HepG2 (cell line): ENCODE data around the gene TSC22D2. TPM values are rescaled to one million over a fixed set of nuclear protein-coding genes. Genes with fewer than 3 reads are reported as not detected.

ENCODE experiments used
- ATAC-seq: fragments of 200-7000 bp; cut with Tn5 transposase; 3 replicates; pipeline ENCODE4 v1.9.1; 2020; ENCODE audit warnings: mild to moderate bottlenecking, moderate library complexity
- BruUV-seq: library from RNA; stranded (reverse); fragments of 400-500 nt; replicated peaks from 2 replicates; lab custom pipeline; 2021; lab: Mats Ljungman, UMichigan
- CTCF ChIA-PET: fragments of 300-600 bp; formaldehyde crosslinking; extraction: SDS; loops from one replicate; lab custom pipeline; 2021; ENCODE audit warnings: low total read pairs, inconsistent platforms, low intra/inter-chr PET ratio; lab: Yijun Ruan, JAX
- POLR2A ChIA-PET: fragments of 350-600 bp; sonication (Branson Sonifier 250); formaldehyde crosslinking; loops from one replicate; lab custom pipeline; 2020; ENCODE audit warnings: antibody characterized with exemption, inconsistent platforms; lab: Yijun Ruan, JAX
- DNase-seq: peaks from one replicate; pipeline ENCODE4 v3.0.0-alpha.2; 2015; ENCODE audit warnings: low spot score
- FAIRE-seq: peaks from 3 replicates; lab custom pipeline; 2011; peaks lifted over from hg19 to GRCh38; lab: Jason Lieb, UNC
- H2AFZ ChIP-seq: one replicate; pipeline ENCODE4 v1.6.1; 2011; ENCODE audit warnings: low read length, inconsistent platforms
- H3K27ac ChIP-seq: fragments of 300-600 bp; 3 replicates; pipeline ENCODE4 v1.8.0; 2011; ENCODE audit warnings: mixed run types, mild to moderate bottlenecking, mixed read lengths, low read length, inconsistent platforms; ENCODE audit not compliant: insufficient read depth; ENCODE audit errors: extremely low read length
- H3K27me3 ChIP-seq, 2 experiments: fragments of 200-600 bp in 1 of 2; 2 replicates in 1 of 2; 3 replicates in 1 of 2; pipeline versions ENCODE4 v1.6.0 to v1.8.0; 2011; ENCODE audit warnings: low read length in 2 of 2, mild to moderate bottlenecking in 2 of 2, moderate library complexity in 2 of 2, inconsistent platforms in 1 of 2; ENCODE audit not compliant: insufficient read depth in 2 of 2, control insufficient read depth in 1 of 2
- H3K36me3 ChIP-seq, 2 experiments: fragments of 200-600 bp in 1 of 2; replicated peaks in 1 of 2; 2 replicates in 1 of 2; 3 replicates in 1 of 2; pipeline versions ENCODE4 v1.5.1 to v1.8.0; 2011; ENCODE audit warnings: low read length in 2 of 2, inconsistent platforms in 1 of 2; ENCODE audit not compliant: insufficient read depth in 2 of 2, control insufficient read depth in 1 of 2
- H3K4me1 ChIP-seq: 2 replicates; pipeline ENCODE4 v1.5.1; 2012; ENCODE audit warnings: low read length, inconsistent platforms; ENCODE audit not compliant: insufficient read depth
- H3K4me2 ChIP-seq: 2 replicates; pipeline ENCODE4 v1.6.0; 2011; ENCODE audit warnings: low read depth, low read length, inconsistent platforms
- H3K4me3 ChIP-seq, 3 experiments: fragments of 200-600 bp in 1 of 3; sonication (generic), shearing (Covaris generic) in 1 of 3; replicated peaks in 1 of 3; 2 replicates each; pipeline ENCODE4 v1.5.1; 2011 to 2016; ENCODE audit warnings: low read length in 3 of 3, inconsistent platforms in 2 of 3, low read depth in 2 of 3, mild to moderate bottlenecking in 2 of 3, control low read depth in 1 of 3, mixed read lengths in 1 of 3; ENCODE audit not compliant: insufficient read depth in 1 of 3
- H3K79me2 ChIP-seq: one replicate; pipeline ENCODE4 v1.6.1; 2011; ENCODE audit warnings: low read length, inconsistent platforms; ENCODE audit not compliant: insufficient read depth
- H3K9ac ChIP-seq: 2 replicates; pipeline ENCODE4 v1.6.0; 2011; ENCODE audit warnings: mild to moderate bottlenecking, low read depth, low read length, inconsistent platforms; ENCODE audit not compliant: insufficient read depth
- H3K9me3 ChIP-seq: 2 replicates; pipeline ENCODE4 v1.5.1; 2012; ENCODE audit warnings: mild to moderate bottlenecking, low read length
- H4K20me1 ChIP-seq: 2 replicates; pipeline ENCODE4 v1.6.0; 2011; ENCODE audit warnings: inconsistent platforms, mild to moderate bottlenecking, low read length, moderate library complexity; ENCODE audit not compliant: insufficient read depth
- ARNTL ChIP-seq: sonication (generic); formaldehyde crosslinking; IDR thresholded peaks from 2 replicates; pipeline ENCODE4 v1.4.0; 2020; ENCODE audit warnings: mild to moderate bottlenecking, missing genetic modification reagents
- CENPX ChIP-seq: sonication (generic); formaldehyde crosslinking; IDR thresholded peaks from 2 replicates; pipeline ENCODE4 v1.9.0; 2021; ENCODE audit warnings: mild to moderate bottlenecking, missing genetic modification reagents, moderate library complexity
- CREB3 ChIP-seq: sonication (generic); formaldehyde crosslinking; IDR thresholded peaks from 2 replicates; pipeline ENCODE4 v1.5.0; 2020; ENCODE audit warnings: missing genetic modification reagents
- GATAD1 ChIP-seq: IDR thresholded peaks from 2 replicates; pipeline ENCODE4 v1.6.1; 2016; ENCODE audit warnings: missing genetic modification reagents, missing compliant biosample characterization
- GRHL1 ChIP-seq: sonication (generic); formaldehyde crosslinking; conservative IDR thresholded peaks from 2 replicates; pipeline ENCODE4 v1.8.0; 2022; ENCODE audit warnings: missing genetic modification reagents
- POLR2G ChIP-seq: fragments of 200-400 bp; formaldehyde crosslinking; IDR thresholded peaks from 2 replicates; pipeline ENCODE4 v1.6.1; 2018; ENCODE audit warnings: mild to moderate bottlenecking, low read depth, low read length, moderate library complexity
- SNRNP70 ChIP-seq: fragments of 200-400 bp; formaldehyde crosslinking; IDR thresholded peaks from 2 replicates; pipeline ENCODE4 v1.6.1; 2017; ENCODE audit warnings: mild to moderate bottlenecking, low read depth, low read length, moderate library complexity
- SOX6 ChIP-seq, 2 experiments: fragments of 450-650 bp in 1 of 2; sonication (generic) in 1 of 2; formaldehyde crosslinking in 1 of 2; IDR thresholded peaks; 2 replicates each; pipeline versions ENCODE4 v1.4.0 to v1.6.1; 2017 to 2020; ENCODE audit warnings: antibody characterized with exemption in 1 of 2, mild to moderate bottlenecking in 1 of 2, missing genetic modification reagents in 1 of 2
- ZNF550 ChIP-seq: sonication (generic); formaldehyde crosslinking; IDR thresholded peaks from 2 replicates; pipeline ENCODE4 v1.4.0; 2020; ENCODE audit warnings: mild to moderate bottlenecking, missing genetic modification reagents, borderline replicate concordance
- ZNF709 ChIP-seq: sonication (generic); formaldehyde crosslinking; IDR thresholded peaks from 2 replicates; pipeline ENCODE4 v1.5.0; 2020; ENCODE audit warnings: mild to moderate bottlenecking, missing genetic modification reagents
- ZNF792 ChIP-seq: IDR thresholded peaks from 2 replicates; pipeline ENCODE4 v1.6.1; 2016
- ZSCAN30 ChIP-seq: sonication (generic); formaldehyde crosslinking; IDR thresholded peaks from 2 replicates; pipeline ENCODE4 v1.5.0; 2020; ENCODE audit warnings: mild to moderate bottlenecking, missing genetic modification reagents
- WGBS: methylation state at CpG from one replicate; pipeline ENCODE4 v1.1.6; 2017; ENCODE audit warnings: low lambda C conversion rate; 5-methylcytosine and 5-hydroxymethylcytosine counted together
- in situ Hi-C: cut with HindIII; loops from 2 replicates; pipeline ENCODE4 v1.10.0; 2017; ENCODE audit warnings: low pct_unique_long_range_greater_than_20kb; ENCODE audit not compliant: extremely low pct_ligation_motif_present
- intact Hi-C: fragments of 100-400 bp; cut with micrococcal nuclease; formaldehyde crosslinking; loops from one replicate; pipeline ENCODE4 v1.10.0; 2022; ENCODE audit not compliant: unreplicated experiment
- polyA plus RNA-seq, 8 experiments: library from polyadenylated mRNA; depleted of rRNA in 3 of 8; stranded (reverse) in 7 of 8; unstranded in 1 of 8; fragments of >200 nt; fragmentation: Illumina TruSeq in 4 of 8; extraction: Trizol in 4 of 8; gene quantifications; 2 replicates each; pipeline versions ENCODE4 v1.2.1 to v1.2.3, GENCODE V29; 2011 to 2016; ENCODE audit warnings: low read depth in 4 of 8, missing spikeins in 1 of 8, mixed read lengths in 1 of 8; ENCODE audit not compliant: insufficient read depth in 1 of 8
- total RNA-seq, 5 experiments: library from RNA; depleted of rRNA; stranded (reverse); fragments of >200 nt; fragmentation: Illumina TruSeq; extraction: Trizol; gene quantifications; 2 replicates each; pipeline ENCODE4 v1.2.3, GENCODE V29; 2016; ENCODE audit warnings: low read depth in 1 of 5
- TF ChIP-seq, protein P1 (sequence below): IDR thresholded peaks from 2 replicates; pipeline ENCODE4 v1.6.1; 2016; ENCODE audit warnings: low read depth, missing genetic modification reagents, missing compliant biosample characterization
- TF ChIP-seq, protein P2 (sequence below): IDR thresholded peaks from 2 replicates; pipeline ENCODE4 v1.6.1; 2012; ENCODE audit warnings: low read depth, low read length, improper control_type of control experiment

The TSC22D2 gene
- total and polyA plus RNA-seq, 2 of the 13 experiments (the other 11 are each of a cell fraction or from before 2014, with no cell fraction given): 4.6 to 8.2 TPM

- no peak for ATAC-seq
- DNase-seq: no peak
- no peak for FAIRE-seq
- intact Hi-C loops: loop anchor here (10.0 kb wide), 1 partner anchor 484 kb away; no protein-coding TSS in a partner anchor
- Histone ChIP-seq H3K4me3 (no peak overlapping the region), H3K9ac (no peak overlapping the region), H3K4me2 (no peak overlapping the region), H4K20me1 (peaks cover 23% of the 10 kb centered on the region), H3K27ac (no peak overlapping the region), H3K27me3 (no peaks in the 10 kb centered on the region), H3K79me2 (peaks cover 82% of the 10 kb centered on the region), H3K4me1 (peaks cover 35% of the 10 kb centered on the region), H3K9me3 (no peaks in the 10 kb centered on the region), H2AFZ (no peak overlapping the region), H3K36me3 (0 out of 5 replicates have a peak, but pooled peaks cover 1 to 12% of the 10 kb centered on the region in 2 experiments)
- CTCF ChIA-PET: no interaction called here
- in situ Hi-C loops: no loop called here
- no TSS peak for BruUV-seq
- POLR2A ChIA-PET: interaction anchor here (1.5 kb wide), 1 partner anchor 10 kb away, joined by 3 read pairs; no protein-coding TSS in a partner anchor
- WGBS: 77% methylated on average over 1 of the region's 1 CpG
- no peak for TF ChIP-seq ZNF709
- TF ChIP-seq ZNF550 (CRISPR knock-in tag): no peak
- no peak for TF ChIP-seq GRHL1 (CRISPR knock-in tag)
- no peak for TF ChIP-seq SNRNP70
- no peak for TF ChIP-seq CENPX (CRISPR knock-in tag)
- no peak for TF ChIP-seq ZNF792 (CRISPR knock-in tag)
- TF ChIP-seq CREB3: no peak
- TF ChIP-seq, protein P1, sequence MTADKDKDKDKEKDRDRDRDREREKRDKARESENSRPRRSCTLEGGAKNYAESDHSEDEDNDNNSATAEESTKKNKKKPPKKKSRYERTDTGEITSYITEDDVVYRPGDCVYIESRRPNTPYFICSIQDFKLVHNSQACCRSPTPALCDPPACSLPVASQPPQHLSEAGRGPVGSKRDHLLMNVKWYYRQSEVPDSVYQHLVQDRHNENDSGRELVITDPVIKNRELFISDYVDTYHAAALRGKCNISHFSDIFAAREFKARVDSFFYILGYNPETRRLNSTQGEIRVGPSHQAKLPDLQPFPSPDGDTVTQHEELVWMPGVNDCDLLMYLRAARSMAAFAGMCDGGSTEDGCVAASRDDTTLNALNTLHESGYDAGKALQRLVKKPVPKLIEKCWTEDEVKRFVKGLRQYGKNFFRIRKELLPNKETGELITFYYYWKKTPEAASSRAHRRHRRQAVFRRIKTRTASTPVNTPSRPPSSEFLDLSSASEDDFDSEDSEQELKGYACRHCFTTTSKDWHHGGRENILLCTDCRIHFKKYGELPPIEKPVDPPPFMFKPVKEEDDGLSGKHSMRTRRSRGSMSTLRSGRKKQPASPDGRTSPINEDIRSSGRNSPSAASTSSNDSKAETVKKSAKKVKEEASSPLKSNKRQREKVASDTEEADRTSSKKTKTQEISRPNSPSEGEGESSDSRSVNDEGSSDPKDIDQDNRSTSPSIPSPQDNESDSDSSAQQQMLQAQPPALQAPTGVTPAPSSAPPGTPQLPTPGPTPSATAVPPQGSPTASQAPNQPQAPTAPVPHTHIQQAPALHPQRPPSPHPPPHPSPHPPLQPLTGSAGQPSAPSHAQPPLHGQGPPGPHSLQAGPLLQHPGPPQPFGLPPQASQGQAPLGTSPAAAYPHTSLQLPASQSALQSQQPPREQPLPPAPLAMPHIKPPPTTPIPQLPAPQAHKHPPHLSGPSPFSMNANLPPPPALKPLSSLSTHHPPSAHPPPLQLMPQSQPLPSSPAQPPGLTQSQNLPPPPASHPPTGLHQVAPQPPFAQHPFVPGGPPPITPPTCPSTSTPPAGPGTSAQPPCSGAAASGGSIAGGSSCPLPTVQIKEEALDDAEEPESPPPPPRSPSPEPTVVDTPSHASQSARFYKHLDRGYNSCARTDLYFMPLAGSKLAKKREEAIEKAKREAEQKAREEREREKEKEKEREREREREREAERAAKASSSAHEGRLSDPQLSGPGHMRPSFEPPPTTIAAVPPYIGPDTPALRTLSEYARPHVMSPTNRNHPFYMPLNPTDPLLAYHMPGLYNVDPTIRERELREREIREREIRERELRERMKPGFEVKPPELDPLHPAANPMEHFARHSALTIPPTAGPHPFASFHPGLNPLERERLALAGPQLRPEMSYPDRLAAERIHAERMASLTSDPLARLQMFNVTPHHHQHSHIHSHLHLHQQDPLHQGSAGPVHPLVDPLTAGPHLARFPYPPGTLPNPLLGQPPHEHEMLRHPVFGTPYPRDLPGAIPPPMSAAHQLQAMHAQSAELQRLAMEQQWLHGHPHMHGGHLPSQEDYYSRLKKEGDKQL: no peak
- TF ChIP-seq ARNTL: no peak
- TF ChIP-seq POLR2G: no peak
- TF ChIP-seq GATAD1 (CRISPR knock-in tag): no peak
- TF ChIP-seq, protein P2, sequence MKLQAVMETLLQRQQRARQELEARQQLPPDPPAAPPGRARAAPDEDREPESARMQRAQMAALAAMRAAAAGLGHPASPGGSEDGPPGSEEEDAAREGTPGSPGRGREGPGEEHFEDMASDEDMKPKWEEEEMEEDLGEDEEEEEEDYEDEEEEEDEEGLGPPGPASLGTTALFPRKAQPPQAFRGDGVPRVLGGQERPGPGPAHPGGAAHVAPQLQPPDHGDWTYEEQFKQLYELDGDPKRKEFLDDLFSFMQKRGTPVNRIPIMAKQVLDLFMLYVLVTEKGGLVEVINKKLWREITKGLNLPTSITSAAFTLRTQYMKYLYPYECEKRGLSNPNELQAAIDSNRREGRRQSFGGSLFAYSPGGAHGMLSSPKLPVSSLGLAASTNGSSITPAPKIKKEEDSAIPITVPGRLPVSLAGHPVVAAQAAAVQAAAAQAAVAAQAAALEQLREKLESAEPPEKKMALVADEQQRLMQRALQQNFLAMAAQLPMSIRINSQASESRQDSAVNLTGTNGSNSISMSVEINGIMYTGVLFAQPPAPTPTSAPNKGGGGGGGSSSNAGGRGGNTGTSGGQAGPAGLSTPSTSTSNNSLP: no peak
- TF ChIP-seq ZSCAN30 (CRISPR knock-in tag): no peak
- no peak for TF ChIP-seq SOX6 (IDR thresholded peaks at IDR 0.05)
- TF ChIP-seq SOX6 (CRISPR knock-in tag; IDR thresholded peaks at IDR 0.05): no peak
These were observed 11.2 kb downstream of the TSC22D2 start for GRCh38 chr3:150419076-150419868.
